Measurements from ENCODE around the gene TMEM219. TPM values are rescaled to one million over a fixed set of nuclear protein-coding genes. Genes with fewer than 3 reads are reported as not detected.
A peak's percentile ranks its signal among the peaks of the same experiment; 100 is the strongest.
"Not testable (repeated sequence)": the region's sequence is repeated elsewhere in the genome, so short reads cannot be mapped to it uniquely, and the experiment has no call there.

The TMEM219 gene
- total and polyA plus RNA-seq, 4 donors = 56.4 to 210 (median 134) TPM

DNA sequence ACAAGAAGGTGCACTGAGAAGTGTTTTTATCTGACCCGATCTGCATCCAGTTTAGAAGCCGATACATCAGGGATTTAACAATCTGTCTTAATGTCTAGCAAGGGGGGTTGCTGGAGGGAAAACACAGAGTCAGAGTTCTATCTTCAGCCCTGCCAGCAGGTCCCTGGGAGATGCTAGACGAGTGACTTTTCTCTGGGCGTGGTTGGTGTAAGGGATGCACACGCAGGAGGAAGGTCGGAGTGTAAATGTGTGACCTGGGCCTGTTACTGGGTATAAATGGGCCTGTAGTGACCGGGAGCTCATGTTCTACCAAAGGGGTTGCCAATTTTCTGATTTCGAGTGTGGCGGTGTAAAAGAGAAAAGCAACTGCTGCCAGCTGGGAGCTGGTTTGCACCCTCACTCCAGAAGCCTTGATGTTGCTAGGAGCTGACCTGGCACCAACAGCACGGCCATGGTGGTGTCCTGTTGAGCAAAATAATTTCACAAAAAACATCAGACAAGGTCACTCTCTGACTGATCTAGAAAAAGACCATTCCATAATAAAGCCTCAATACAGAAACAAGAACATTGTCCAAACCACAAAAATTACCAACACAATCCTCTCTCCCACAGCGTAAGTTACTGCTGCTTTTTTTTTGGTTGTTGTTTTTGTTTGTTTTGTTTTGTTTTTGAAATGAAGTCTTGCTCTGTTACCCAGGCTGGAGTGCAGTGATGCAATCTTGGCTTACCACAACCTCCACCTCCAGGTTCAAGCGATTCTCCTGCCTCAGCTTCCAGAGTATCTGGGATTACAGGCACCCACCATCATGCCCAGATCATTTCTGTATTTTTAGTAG, 34.6 kb upstream of the TMEM219 start:
- peak overlapping the region; percentile 37 to 90 for H3K9ac ChIP-seq (ENCODE audit: insufficient read depth in 1 of 2, low read length in 2 of 2)
- TF ChIP-seq, protein P1, sequence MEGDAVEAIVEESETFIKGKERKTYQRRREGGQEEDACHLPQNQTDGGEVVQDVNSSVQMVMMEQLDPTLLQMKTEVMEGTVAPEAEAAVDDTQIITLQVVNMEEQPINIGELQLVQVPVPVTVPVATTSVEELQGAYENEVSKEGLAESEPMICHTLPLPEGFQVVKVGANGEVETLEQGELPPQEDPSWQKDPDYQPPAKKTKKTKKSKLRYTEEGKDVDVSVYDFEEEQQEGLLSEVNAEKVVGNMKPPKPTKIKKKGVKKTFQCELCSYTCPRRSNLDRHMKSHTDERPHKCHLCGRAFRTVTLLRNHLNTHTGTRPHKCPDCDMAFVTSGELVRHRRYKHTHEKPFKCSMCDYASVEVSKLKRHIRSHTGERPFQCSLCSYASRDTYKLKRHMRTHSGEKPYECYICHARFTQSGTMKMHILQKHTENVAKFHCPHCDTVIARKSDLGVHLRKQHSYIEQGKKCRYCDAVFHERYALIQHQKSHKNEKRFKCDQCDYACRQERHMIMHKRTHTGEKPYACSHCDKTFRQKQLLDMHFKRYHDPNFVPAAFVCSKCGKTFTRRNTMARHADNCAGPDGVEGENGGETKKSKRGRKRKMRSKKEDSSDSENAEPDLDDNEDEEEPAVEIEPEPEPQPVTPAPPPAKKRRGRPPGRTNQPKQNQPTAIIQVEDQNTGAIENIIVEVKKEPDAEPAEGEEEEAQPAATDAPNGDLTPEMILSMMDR (IDR thresholded peaks at IDR 0.05; ENCODE audit: control extremely low read depth, extremely low read depth) = no peak
- H3K4me1 ChIP-seq (ENCODE audit: control insufficient read depth in 5 of 5, insufficient read depth in 5 of 5, low read length in 5 of 5) = peaks cover 0 to 15% (median 8%) of the 10 kb centered on the region in 5 donors
- no peaks in the 10 kb centered on the region for H3K9me3 ChIP-seq (ENCODE audit: control insufficient read depth in 4 of 4, insufficient read depth in 3 of 4, low read length in 3 of 4)
- ATAC-seq (ENCODE audit: insufficient read depth, low FRiP score) (no peak), DNase-seq (peak in 1 of 3 donors; percentile 5)
- H3K4me3 ChIP-seq = no peak overlapping the region
- no peaks in the 10 kb centered on the region for H3K27me3 ChIP-seq (ENCODE audit: control insufficient read depth in 3 of 3, insufficient read depth in 3 of 3, low read length in 2 of 3)
- H3K27ac ChIP-seq (ENCODE audit: low read depth in 1 of 2, low read length in 1 of 2) = peak overlapping the region; percentile 34 to 71
- peaks cover 0 to 11% (median 2%) of the 10 kb centered on the region in 4 donors for H3K36me3 ChIP-seq (ENCODE audit: control insufficient read depth in 4 of 4, insufficient read depth in 4 of 4, low read length in 4 of 4)
- 69 to 75% methylated on average over 12 of the region's 12 CpGs for WGBS, 2 donors

DNA sequence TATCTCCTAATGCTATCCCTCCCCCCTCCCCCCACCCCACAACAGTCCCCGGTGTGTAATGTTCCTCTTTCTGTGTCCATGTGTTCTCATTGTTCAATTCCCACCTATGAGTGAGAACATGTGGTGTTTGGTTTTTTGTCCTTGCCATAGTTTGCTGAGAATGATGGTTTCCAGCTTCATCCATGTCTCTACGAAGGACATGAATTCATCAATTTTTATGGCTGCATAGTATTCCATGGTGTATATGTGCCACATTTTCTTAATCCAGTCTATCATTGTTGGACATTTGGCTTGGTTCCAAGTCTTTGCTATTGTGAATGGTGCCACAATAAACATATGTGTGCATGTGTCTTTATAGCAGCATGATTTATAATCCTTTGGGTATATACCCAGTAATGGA, 30.1 kb upstream of the TMEM219 start:
- not testable (repeated sequence) for H3K4me3 ChIP-seq; H3K9ac ChIP-seq (ENCODE audit: insufficient read depth in 1 of 2, low read length in 2 of 2); DNase-seq; ATAC-seq (ENCODE audit: insufficient read depth, low FRiP score); H3K27ac ChIP-seq (ENCODE audit: low read depth in 1 of 2, low read length in 1 of 2); H3K4me1 ChIP-seq (ENCODE audit: control insufficient read depth in 5 of 5, insufficient read depth in 5 of 5, low read length in 5 of 5); H3K9me3 ChIP-seq (ENCODE audit: control insufficient read depth in 4 of 4, insufficient read depth in 3 of 4, low read length in 3 of 4); H3K27me3 ChIP-seq (ENCODE audit: control insufficient read depth in 3 of 3, insufficient read depth in 3 of 3, low read length in 2 of 3); H3K36me3 ChIP-seq (ENCODE audit: control insufficient read depth in 4 of 4, insufficient read depth in 4 of 4, low read length in 4 of 4)
- 65 to 85% methylated on average over 2 of the region's 2 CpGs for WGBS, 2 donors

DNA sequence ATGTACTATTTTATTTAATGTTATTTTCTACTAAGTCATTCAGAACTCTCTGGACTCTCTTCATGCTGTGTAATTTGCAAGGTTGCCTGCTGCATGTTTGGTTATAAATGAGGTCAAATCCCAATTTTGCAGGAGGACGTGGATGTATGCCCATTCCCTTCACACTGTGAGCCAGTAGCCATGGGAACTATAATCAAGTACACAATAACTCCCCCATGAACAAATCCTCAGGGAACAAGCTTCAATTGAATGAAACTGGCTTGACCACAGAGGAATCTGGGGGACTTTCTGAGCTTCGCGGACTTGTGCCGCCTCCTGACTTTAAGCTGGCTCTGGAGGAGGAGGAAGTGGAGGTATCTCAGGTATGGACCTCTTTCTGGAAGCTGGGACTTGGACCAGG, 21.2 kb upstream of the TMEM219 start:
- H3K4me3 ChIP-seq = no peak overlapping the region
- WGBS, 2 donors = 73 to 85% methylated on average over 4 of the region's 4 CpGs
- no peak for DNase-seq
- H3K9me3 ChIP-seq (ENCODE audit: control insufficient read depth in 4 of 4, insufficient read depth in 3 of 4, low read length in 3 of 4) = peaks cover 0 to 2% (median 0%) of the 10 kb centered on the region in 4 donors
- TF ChIP-seq, protein P1 (IDR thresholded peaks at IDR 0.05; ENCODE audit: control extremely low read depth, extremely low read depth) = no peak
- H3K36me3 ChIP-seq (ENCODE audit: control insufficient read depth in 4 of 4, insufficient read depth in 4 of 4, low read length in 4 of 4) = no peaks in the 10 kb centered on the region
- H3K4me1 ChIP-seq (ENCODE audit: control insufficient read depth in 5 of 5, insufficient read depth in 5 of 5, low read length in 5 of 5) = peaks cover 0 to 2% (median 0%) of the 10 kb centered on the region in 5 donors
- H3K27ac ChIP-seq (ENCODE audit: low read depth in 1 of 2, low read length in 1 of 2) = no peak overlapping the region
- H3K27me3 ChIP-seq (ENCODE audit: control insufficient read depth in 3 of 3, insufficient read depth in 3 of 3, low read length in 2 of 3) = no peaks in the 10 kb centered on the region
- H3K9ac ChIP-seq (ENCODE audit: insufficient read depth in 1 of 2, low read length in 2 of 2) = no peak overlapping the region
- ATAC-seq (ENCODE audit: insufficient read depth, low FRiP score) = no peak
